Fibroblast of lung (primary cell): ENCODE data around the gene KCND1.

Experiments used
- CTCF ChIP-seq, 2 donors: IDR thresholded peaks in 1 of 2; conservative IDR thresholded peaks in 1 of 2; 1 replicate in 1 of 2; 2 replicates in 1 of 2; pipeline ENCODE4 v1.5.1; 2011 to 2012; ENCODE audit warnings: low read length in 2 of 2, control low read depth in 1 of 2, inconsistent platforms in 1 of 2, low read depth in 1 of 2, mild to moderate bottlenecking in 1 of 2
- EZH2 ChIP-seq: IDR thresholded peaks from 2 replicates; pipeline ENCODE4 v1.5.1; 2012; ENCODE audit warnings: low read length, control low read depth, mild to moderate bottlenecking; ENCODE audit errors: missing control alignments

- TF ChIP-seq EZH2 (no peak), CTCF (conservative IDR thresholded peaks at IDR 0.05 in 1 of 2, IDR thresholded peaks at IDR 0.05 in 1 of 2; ENCODE audit: low read depth in 1 of 2, low read length in 2 of 2) (no peak)
These were observed 23.1 kb downstream of the KCND1 start for GRCh38 chrX:48948589-48948988.
